SK-N-SH treated with all-trans-retinoic acid at 6 μM for 48 hours (cell line): Measurements from ENCODE around the gene FIBCD1.

Source experiments
- ATAC-seq: fragments of 200-7000 bp; cut with Tn5 transposase; 3 replicates; pipeline ENCODE4 v1.9.1; 2020; ENCODE audit warnings: mild to moderate bottlenecking, moderate library complexity
- ARNTL ChIP-seq: fragments of 450-650 bp; formaldehyde crosslinking; IDR thresholded peaks from 2 replicates; pipeline ENCODE4 v1.5.0; 2020; ENCODE audit warnings: low read depth, mild to moderate bottlenecking, moderate library complexity, borderline replicate concordance
- BACH2 ChIP-seq: fragments of 250-450 bp; sonication (Bioruptor Pico); IDR thresholded peaks from 2 replicates; pipeline ENCODE4 v1.9.0; 2021; ENCODE audit warnings: mild to moderate bottlenecking, borderline replicate concordance
- CSDC2 ChIP-seq: fragments of 250-450 bp; sonication (Bioruptor Pico); IDR thresholded peaks from 2 replicates; pipeline ENCODE4 v1.5.0; 2020; ENCODE audit warnings: mild to moderate bottlenecking, moderate library complexity
- ESRRG ChIP-seq: fragments of 250-450 bp; sonication (Bioruptor Pico); IDR thresholded peaks from 2 replicates; pipeline ENCODE4 v1.6.1; 2021; ENCODE audit warnings: mild to moderate bottlenecking
- GLIS3 ChIP-seq: fragments of 250-450 bp; sonication (Bioruptor Pico); IDR thresholded peaks from 2 replicates; pipeline ENCODE4 v1.5.0; 2020; ENCODE audit warnings: mild to moderate bottlenecking, moderate library complexity
- ISL1 ChIP-seq: fragments of 250-450 bp; sonication (Bioruptor Pico); IDR thresholded peaks from 2 replicates; pipeline ENCODE4 v2.1.2; 2022; ENCODE audit warnings: mild to moderate bottlenecking, moderate library complexity
- OSR1 ChIP-seq: fragments of 250-450 bp; sonication (Bioruptor Pico); IDR thresholded peaks from 2 replicates; pipeline ENCODE4 v1.8.0; 2022; ENCODE audit warnings: moderate library complexity, mild to moderate bottlenecking, inconsistent platforms
- RARB ChIP-seq: fragments of 250-450 bp; sonication (Bioruptor Pico); IDR thresholded peaks from 2 replicates; pipeline ENCODE4 v1.8.0; 2021; ENCODE audit warnings: mild to moderate bottlenecking, moderate library complexity
- SNAI2 ChIP-seq: fragments of 250-450 bp; sonication (Bioruptor Pico); IDR thresholded peaks from 2 replicates; pipeline ENCODE4 v1.5.0; 2020; ENCODE audit warnings: mild to moderate bottlenecking, moderate library complexity
- TCF4 ChIP-seq: fragments of 250-450 bp; sonication (Bioruptor Pico); IDR thresholded peaks from 2 replicates; pipeline ENCODE4 v1.8.0; 2021; ENCODE audit warnings: mild to moderate bottlenecking, moderate library complexity, borderline replicate concordance
- TOX ChIP-seq: fragments of 250-450 bp; sonication (Bioruptor Pico); IDR thresholded peaks from 2 replicates; pipeline ENCODE4 v1.8.0; 2021; ENCODE audit warnings: mild to moderate bottlenecking, moderate library complexity, borderline replicate concordance
- ZC3H10 ChIP-seq: fragments of 250-450 bp; sonication (Bioruptor Pico); IDR thresholded peaks from 2 replicates; pipeline ENCODE4 v1.5.1; 2021; ENCODE audit warnings: mild to moderate bottlenecking, moderate library complexity
- ZFP3 ChIP-seq: fragments of 250-450 bp; sonication (Bioruptor Pico); IDR thresholded peaks from 2 replicates; pipeline ENCODE4 v1.5.0; 2020; ENCODE audit warnings: mild to moderate bottlenecking, moderate library complexity
- ZFP30 ChIP-seq: fragments of 450-650 bp; formaldehyde crosslinking; IDR thresholded peaks from 2 replicates; pipeline ENCODE4 v1.5.0; 2022; ENCODE audit warnings: mild to moderate bottlenecking, moderate library complexity
- ZNF565 ChIP-seq: fragments of 450-650 bp; formaldehyde crosslinking; conservative IDR thresholded peaks from 2 replicates; pipeline ENCODE4 v1.5.0; 2020; ENCODE audit warnings: low read depth, mild to moderate bottlenecking, moderate library complexity
- ZNF70 ChIP-seq: fragments of 450-650 bp; formaldehyde crosslinking; IDR thresholded peaks from 2 replicates; pipeline ENCODE4 v1.5.0; 2020; ENCODE audit warnings: mild to moderate bottlenecking, moderate library complexity
- ZNF8 ChIP-seq: fragments of 450-650 bp; formaldehyde crosslinking; IDR thresholded peaks from 2 replicates; pipeline ENCODE4 v1.5.0; 2020; ENCODE audit warnings: mild to moderate bottlenecking, moderate library complexity
- TF ChIP-seq, protein P1 (sequence below): fragments of 250-450 bp; sonication (Bioruptor Pico); IDR thresholded peaks from 2 replicates; pipeline ENCODE4 v1.5.0; 2020; ENCODE audit warnings: mild to moderate bottlenecking, moderate library complexity
- TF ChIP-seq, protein P2 (sequence below): fragments of 250-450 bp; sonication (Bioruptor Pico); IDR thresholded peaks from 2 replicates; pipeline ENCODE4 v1.5.1; 2021; ENCODE audit warnings: mild to moderate bottlenecking, moderate library complexity
- TF ChIP-seq, protein P3 (sequence below): fragments of 250-450 bp; sonication (Bioruptor Pico); IDR thresholded peaks from 2 replicates; pipeline ENCODE4 v1.8.0; 2021; ENCODE audit warnings: low read depth, mild to moderate bottlenecking, moderate library complexity, borderline replicate concordance
- TF ChIP-seq, protein P4 (sequence below): fragments of 250-450 bp; sonication (Bioruptor Pico); IDR thresholded peaks from 2 replicates; pipeline ENCODE4 v1.8.0; 2020; ENCODE audit warnings: mild to moderate bottlenecking, moderate library complexity, borderline replicate concordance
- TF ChIP-seq, protein P5 (sequence below): fragments of 250-450 bp; sonication (Bioruptor Pico); IDR thresholded peaks from 2 replicates; pipeline ENCODE4 v1.5.1; 2020; ENCODE audit warnings: low read depth, mild to moderate bottlenecking, moderate library complexity

The FIBCD1 gene

DNA sequence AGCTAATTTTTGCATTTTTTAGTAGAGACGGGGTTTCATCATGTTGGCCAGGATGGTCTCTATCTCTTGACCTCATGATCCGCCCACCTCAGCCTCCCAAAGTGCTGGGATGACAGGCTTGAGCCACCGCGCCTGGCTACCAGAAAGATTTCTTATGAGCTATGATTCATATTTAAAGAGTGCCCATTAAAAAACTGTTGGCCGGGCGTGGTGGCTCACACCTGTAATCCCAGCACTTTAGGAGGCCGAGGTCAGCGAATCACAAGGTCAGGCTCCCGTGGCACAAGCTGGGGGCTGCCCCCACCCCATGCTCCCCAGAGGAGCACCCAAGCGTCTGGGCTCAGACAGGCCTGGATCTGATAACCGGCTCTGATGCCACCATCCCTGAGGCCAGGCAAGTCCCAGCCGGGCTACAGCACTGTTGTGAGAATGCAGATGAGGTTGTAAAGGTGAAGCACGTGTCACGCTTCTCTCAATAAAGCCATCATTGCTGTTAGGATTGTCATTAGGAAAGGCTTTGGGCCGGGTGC, 56.3 kb downstream of the FIBCD1 start:
- TF ChIP-seq ZFP3 (CRISPR knock-in tag) (no peak), ZFP30 (CRISPR knock-in tag) (no peak), ZC3H10 (CRISPR knock-in tag) (no peak), OSR1 (no peak), GLIS3 (CRISPR knock-in tag) (no peak), SNAI2 (CRISPR knock-in tag) (no peak), ZNF8 (CRISPR knock-in tag) (no peak), ARNTL (CRISPR knock-in tag) (no peak), ISL1 (no peak), CSDC2 (no peak), ESRRG (CRISPR knock-in tag) (no peak), BACH2 (CRISPR knock-in tag) (no peak), RARB (CRISPR knock-in tag) (no peak), TCF4 (no peak)
- TF ChIP-seq, protein P1, sequence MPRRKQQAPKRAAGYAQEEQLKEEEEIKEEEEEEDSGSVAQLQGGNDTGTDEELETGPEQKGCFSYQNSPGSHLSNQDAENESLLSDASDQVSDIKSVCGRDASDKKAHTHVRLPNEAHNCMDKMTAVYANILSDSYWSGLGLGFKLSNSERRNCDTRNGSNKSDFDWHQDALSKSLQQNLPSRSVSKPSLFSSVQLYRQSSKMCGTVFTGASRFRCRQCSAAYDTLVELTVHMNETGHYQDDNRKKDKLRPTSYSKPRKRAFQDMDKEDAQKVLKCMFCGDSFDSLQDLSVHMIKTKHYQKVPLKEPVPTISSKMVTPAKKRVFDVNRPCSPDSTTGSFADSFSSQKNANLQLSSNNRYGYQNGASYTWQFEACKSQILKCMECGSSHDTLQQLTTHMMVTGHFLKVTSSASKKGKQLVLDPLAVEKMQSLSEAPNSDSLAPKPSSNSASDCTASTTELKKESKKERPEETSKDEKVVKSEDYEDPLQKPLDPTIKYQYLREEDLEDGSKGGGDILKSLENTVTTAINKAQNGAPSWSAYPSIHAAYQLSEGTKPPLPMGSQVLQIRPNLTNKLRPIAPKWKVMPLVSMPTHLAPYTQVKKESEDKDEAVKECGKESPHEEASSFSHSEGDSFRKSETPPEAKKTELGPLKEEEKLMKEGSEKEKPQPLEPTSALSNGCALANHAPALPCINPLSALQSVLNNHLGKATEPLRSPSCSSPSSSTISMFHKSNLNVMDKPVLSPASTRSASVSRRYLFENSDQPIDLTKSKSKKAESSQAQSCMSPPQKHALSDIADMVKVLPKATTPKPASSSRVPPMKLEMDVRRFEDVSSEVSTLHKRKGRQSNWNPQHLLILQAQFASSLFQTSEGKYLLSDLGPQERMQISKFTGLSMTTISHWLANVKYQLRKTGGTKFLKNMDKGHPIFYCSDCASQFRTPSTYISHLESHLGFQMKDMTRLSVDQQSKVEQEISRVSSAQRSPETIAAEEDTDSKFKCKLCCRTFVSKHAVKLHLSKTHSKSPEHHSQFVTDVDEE (CRISPR knock-in tag), result no peak
- no peak for ATAC-seq

DNA sequence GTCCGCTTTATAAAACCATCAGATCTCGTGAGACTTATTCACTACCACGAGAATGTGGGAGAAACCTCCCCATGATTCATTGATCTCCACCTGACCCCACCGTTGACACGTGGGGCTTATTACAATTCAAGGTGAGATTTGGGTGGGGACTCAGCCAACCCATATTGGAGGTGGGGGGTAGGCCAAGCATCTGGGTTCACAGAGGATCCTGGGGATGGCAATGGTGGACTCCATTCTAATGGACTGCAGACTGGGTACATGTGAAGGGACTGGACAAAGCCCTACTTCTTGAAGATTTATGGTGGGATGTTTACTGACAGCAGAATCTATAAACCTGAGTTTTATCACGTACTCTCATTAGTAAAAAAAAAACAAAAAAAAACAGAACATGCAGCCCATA, 57.5 kb downstream of the FIBCD1 start:
- TF ChIP-seq, protein P1 (CRISPR knock-in tag), result no peak
- TF ChIP-seq, protein P2, sequence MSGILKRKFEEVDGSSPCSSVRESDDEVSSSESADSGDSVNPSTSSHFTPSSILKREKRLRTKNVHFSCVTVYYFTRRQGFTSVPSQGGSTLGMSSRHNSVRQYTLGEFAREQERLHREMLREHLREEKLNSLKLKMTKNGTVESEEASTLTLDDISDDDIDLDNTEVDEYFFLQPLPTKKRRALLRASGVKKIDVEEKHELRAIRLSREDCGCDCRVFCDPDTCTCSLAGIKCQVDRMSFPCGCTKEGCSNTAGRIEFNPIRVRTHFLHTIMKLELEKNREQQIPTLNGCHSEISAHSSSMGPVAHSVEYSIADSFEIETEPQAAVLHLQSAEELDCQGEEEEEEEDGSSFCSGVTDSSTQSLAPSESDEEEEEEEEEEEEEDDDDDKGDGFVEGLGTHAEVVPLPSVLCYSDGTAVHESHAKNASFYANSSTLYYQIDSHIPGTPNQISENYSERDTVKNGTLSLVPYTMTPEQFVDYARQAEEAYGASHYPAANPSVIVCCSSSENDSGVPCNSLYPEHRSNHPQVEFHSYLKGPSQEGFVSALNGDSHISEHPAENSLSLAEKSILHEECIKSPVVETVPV (CRISPR knock-in tag), result no peak

DNA sequence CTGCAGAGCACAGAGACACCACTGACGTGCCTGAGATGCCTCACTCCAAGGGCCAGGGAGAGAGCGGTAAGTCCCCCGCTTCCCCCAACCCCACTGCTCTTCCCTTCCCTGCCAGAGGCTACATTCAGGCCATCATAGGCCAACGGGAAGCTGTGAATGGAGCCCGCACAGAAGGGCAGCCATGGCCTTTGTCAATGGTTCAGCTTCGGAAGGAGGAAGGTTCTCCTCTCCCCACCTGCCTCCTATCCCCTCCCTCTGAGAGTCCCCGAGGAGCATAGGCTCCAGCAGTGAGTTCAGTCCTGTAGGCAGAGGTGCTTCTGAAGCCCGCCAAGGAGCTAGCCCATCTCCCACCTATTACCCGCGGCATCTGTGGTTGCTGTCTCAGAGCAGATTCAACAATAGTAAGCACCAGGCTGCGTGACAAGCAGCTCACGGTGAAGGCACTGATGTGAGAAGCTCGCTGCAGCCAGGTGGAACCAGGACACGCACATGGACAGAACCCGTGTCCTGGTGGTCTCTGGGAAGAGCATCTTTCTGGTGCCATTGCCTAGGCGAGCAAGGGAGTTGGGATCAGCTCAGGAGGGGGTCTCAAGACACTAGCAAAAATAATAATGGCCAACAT, 58.3 kb downstream of the FIBCD1 start:
- TF ChIP-seq ZNF70, result no peak
- no peak for TF ChIP-seq ZNF8 (CRISPR knock-in tag)
- no peak for TF ChIP-seq TCF4
- no peak for TF ChIP-seq BACH2 (CRISPR knock-in tag)
- no peak for TF ChIP-seq ZNF565 (CRISPR knock-in tag)
- no peak for TF ChIP-seq ZFP30 (CRISPR knock-in tag)
- TF ChIP-seq, all 23 proteins: peak for 0
- ATAC-seq, result no peak

More for the DNA sequence above, 57.5 kb downstream of the FIBCD1 start:
- no peak for ATAC-seq

DNA sequence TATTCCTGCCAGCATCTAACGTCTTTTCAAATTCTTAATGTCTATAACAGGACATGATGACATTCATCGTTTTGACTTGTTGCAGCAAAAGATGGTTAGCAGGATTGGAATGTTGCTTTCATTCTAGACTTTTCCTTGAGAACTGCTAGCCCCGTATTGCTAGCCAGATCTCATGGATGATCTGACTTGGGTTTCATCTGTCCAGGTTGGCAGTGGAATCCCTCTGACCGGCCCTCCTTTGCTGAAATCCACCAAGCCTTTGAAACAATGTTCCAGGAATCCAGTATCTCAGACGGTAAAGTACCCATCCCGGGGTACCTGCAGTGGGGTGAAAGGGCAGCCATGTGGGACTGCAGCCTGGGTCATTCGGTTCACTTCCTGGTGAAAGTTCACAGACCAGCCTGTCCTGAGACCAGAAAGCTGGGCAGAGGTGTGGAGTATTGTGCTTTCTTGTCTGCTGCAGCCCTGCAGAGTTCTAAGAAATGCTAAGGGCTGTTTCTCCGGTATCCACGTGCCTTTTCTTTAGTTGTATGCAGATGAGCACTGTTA, 59.1 kb downstream of the FIBCD1 start:
- ATAC-seq, result no peak
- no peak for TF ChIP-seq ISL1
- TF ChIP-seq ZFP3 (CRISPR knock-in tag), result no peak
- TF ChIP-seq, protein P3, sequence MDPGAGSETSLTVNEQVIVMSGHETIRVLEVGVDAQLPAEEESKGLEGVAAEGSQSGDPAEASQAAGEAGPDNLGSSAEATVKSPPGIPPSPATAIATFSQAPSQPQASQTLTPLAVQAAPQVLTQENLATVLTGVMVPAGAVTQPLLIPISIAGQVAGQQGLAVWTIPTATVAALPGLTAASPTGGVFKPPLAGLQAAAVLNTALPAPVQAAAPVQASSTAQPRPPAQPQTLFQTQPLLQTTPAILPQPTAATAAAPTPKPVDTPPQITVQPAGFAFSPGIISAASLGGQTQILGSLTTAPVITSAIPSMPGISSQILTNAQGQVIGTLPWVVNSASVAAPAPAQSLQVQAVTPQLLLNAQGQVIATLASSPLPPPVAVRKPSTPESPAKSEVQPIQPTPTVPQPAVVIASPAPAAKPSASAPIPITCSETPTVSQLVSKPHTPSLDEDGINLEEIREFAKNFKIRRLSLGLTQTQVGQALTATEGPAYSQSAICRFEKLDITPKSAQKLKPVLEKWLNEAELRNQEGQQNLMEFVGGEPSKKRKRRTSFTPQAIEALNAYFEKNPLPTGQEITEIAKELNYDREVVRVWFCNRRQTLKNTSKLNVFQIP (CRISPR knock-in tag), result no peak
- TF ChIP-seq ZFP30 (CRISPR knock-in tag), result no peak
- TF ChIP-seq ZNF565 (CRISPR knock-in tag), result no peak
- TF ChIP-seq, protein P4, sequence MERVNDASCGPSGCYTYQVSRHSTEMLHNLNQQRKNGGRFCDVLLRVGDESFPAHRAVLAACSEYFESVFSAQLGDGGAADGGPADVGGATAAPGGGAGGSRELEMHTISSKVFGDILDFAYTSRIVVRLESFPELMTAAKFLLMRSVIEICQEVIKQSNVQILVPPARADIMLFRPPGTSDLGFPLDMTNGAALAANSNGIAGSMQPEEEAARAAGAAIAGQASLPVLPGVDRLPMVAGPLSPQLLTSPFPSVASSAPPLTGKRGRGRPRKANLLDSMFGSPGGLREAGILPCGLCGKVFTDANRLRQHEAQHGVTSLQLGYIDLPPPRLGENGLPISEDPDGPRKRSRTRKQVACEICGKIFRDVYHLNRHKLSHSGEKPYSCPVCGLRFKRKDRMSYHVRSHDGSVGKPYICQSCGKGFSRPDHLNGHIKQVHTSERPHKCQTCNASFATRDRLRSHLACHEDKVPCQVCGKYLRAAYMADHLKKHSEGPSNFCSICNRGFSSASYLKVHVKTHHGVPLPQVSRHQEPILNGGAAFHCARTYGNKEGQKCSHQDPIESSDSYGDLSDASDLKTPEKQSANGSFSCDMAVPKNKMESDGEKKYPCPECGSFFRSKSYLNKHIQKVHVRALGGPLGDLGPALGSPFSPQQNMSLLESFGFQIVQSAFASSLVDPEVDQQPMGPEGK, result no peak
- TF ChIP-seq GLIS3 (CRISPR knock-in tag), result no peak
- no peak for TF ChIP-seq BACH2 (CRISPR knock-in tag)
- TF ChIP-seq TOX (CRISPR knock-in tag), result no peak
- TF ChIP-seq, protein P5, sequence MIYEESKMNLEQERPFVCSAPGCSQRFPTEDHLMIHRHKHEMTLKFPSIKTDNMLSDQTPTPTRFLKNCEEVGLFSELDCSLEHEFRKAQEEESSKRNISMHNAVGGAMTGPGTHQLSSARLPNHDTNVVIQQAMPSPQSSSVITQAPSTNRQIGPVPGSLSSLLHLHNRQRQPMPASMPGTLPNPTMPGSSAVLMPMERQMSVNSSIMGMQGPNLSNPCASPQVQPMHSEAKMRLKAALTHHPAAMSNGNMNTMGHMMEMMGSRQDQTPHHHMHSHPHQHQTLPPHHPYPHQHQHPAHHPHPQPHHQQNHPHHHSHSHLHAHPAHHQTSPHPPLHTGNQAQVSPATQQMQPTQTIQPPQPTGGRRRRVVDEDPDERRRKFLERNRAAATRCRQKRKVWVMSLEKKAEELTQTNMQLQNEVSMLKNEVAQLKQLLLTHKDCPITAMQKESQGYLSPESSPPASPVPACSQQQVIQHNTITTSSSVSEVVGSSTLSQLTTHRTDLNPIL (CRISPR knock-in tag), result no peak
